ENCODE data around the gene SIVA1. TPM values are rescaled to one million over a fixed set of nuclear protein-coding genes. Genes with fewer than 3 reads are reported as not detected.

Gene SIVA1
- polyA plus RNA-seq, 1 of the 3 experiments (the other 2 are of a cell fraction), result 137 TPM

- Histone ChIP-seq H3F3A (replicated peaks; ENCODE audit: insufficient read depth) (no peaks in the 10 kb centered on the region), H2AFZ (ENCODE audit: low read depth) (no peak overlapping the region), H3K36me3 (replicated peaks in 1 of 2; ENCODE audit: control insufficient read depth in 1 of 2, insufficient read depth in 2 of 2, low read length in 1 of 2) (peaks cover 0 to 35% of the 10 kb centered on the region in 2 experiments), H3K27me3 (ENCODE audit: insufficient read depth) (no peaks in the 10 kb centered on the region), H3K27ac (ENCODE audit: low read depth in 2 of 2, low read length in 1 of 2) (no peak overlapping the region), H3K4me3 (ENCODE audit: low read depth in 2 of 2, low read length in 1 of 2) (no peak overlapping the region), H3K4me2 (no peak overlapping the region), H3K9ac (no peak overlapping the region), H4K20me1 (ENCODE audit: insufficient read depth) (peaks cover 70% of the 10 kb centered on the region), H3K9me2 (no peaks in the 10 kb centered on the region), H3K9me3 (no peaks in the 10 kb centered on the region), H3K79me2 (ENCODE audit: insufficient read depth) (peaks cover 59% of the 10 kb centered on the region), H3K4me1 (ENCODE audit: control insufficient read depth in 1 of 2, insufficient read depth in 2 of 2, low read depth in 1 of 2, low read length in 1 of 2) (no peaks in the 10 kb centered on the region; a peak in 1 of 4 replicates)
- ChIA-PET CTCF (interaction anchor here (1.0 to 2.1 kb wide), 2 partner anchors 17 to 30 kb away, joined by 3 to 13 read pairs; no protein-coding TSS in a partner anchor), POLR2A (no interaction called here)
- DNase-seq, result no peak
- 100% methylated on average over 8 of the region's 13 CpGs for WGBS (ENCODE audit: low lambda C conversion rate)
- TF ChIP-seq TEAD4 (IDR thresholded peaks at IDR 0.05; ENCODE audit: borderline replicate concordance, insufficient read depth), result no peak
- TF ChIP-seq RXRA (IDR thresholded peaks at IDR 0.05; ENCODE audit: borderline replicate concordance, low read depth), result no peak
- TF ChIP-seq USF1 (IDR thresholded peaks at IDR 0.05; ENCODE audit: borderline replicate concordance, low read depth), result no peak
- no peak for TF ChIP-seq SIN3A (IDR thresholded peaks at IDR 0.05; ENCODE audit: borderline replicate concordance, low read depth, low read length)
- TF ChIP-seq IRF3 (IDR thresholded peaks at IDR 0.05; ENCODE audit: low read depth, low read length), result no peak
- no peak for TF ChIP-seq GATA2 (CRISPR knock-in tag; IDR thresholded peaks at IDR 0.05)
- no peak for TF ChIP-seq MAX (IDR thresholded peaks at IDR 0.05; ENCODE audit: low read depth)
- TF ChIP-seq FOXM1 (IDR thresholded peaks at IDR 0.05; ENCODE audit: low read depth), result no peak
- TF ChIP-seq EZH2phosphoT487 (IDR thresholded peaks at IDR 0.05; ENCODE audit: borderline replicate concordance, low read depth), result no peak
Measured at GRCh38 chr14:104785708-104786080, 32.7 kb downstream of the SIVA1 start.

- Histone ChIP-seq H3K4me2 (no peak overlapping the region), H3K4me1 (ENCODE audit: control insufficient read depth in 1 of 2, insufficient read depth in 2 of 2, low read depth in 1 of 2, low read length in 1 of 2) (no peaks in the 10 kb centered on the region; a peak in 1 of 4 replicates), H4K20me1 (ENCODE audit: insufficient read depth) (peaks cover 70% of the 10 kb centered on the region), H3K79me2 (ENCODE audit: insufficient read depth) (peaks cover 63% of the 10 kb centered on the region), H2AFZ (ENCODE audit: low read depth) (no peak overlapping the region), H3K9me2 (no peaks in the 10 kb centered on the region), H3F3A (replicated peaks; ENCODE audit: insufficient read depth) (no peaks in the 10 kb centered on the region), H3K9me3 (no peaks in the 10 kb centered on the region), H3K4me3 (ENCODE audit: low read depth in 2 of 2, low read length in 1 of 2) (no peak overlapping the region), H3K9ac (no peak overlapping the region), H3K36me3 (replicated peaks in 1 of 2; ENCODE audit: control insufficient read depth in 1 of 2, insufficient read depth in 2 of 2, low read length in 1 of 2) (peaks cover 0 to 36% of the 10 kb centered on the region in 2 experiments), H3K27ac (ENCODE audit: low read depth in 2 of 2, low read length in 1 of 2) (no peak overlapping the region; a peak in 1 of 4 replicates), H3K27me3 (ENCODE audit: insufficient read depth) (no peaks in the 10 kb centered on the region)
- DNase-seq, result no peak
- 95% methylated on average over 8 of the region's 14 CpGs for WGBS (ENCODE audit: low lambda C conversion rate)
- CTCF ChIA-PET, result interaction anchor here (1.5 kb wide), 1 partner anchor 41 kb away, joined by 4 read pairs; no protein-coding TSS in a partner anchor
- no peak for TF ChIP-seq NFIC (IDR thresholded peaks at IDR 0.05; ENCODE audit: borderline replicate concordance)
- no peak for TF ChIP-seq MAX (IDR thresholded peaks at IDR 0.05; ENCODE audit: low read depth)
- no peak for TF ChIP-seq MEF2A (IDR thresholded peaks at IDR 0.05; ENCODE audit: borderline replicate concordance, low read depth)
- no peak for TF ChIP-seq USF1 (IDR thresholded peaks at IDR 0.05; ENCODE audit: borderline replicate concordance, low read depth)
- TF ChIP-seq JUND (IDR thresholded peaks at IDR 0.05), result no peak
- TF ChIP-seq RFX5 (IDR thresholded peaks at IDR 0.05; ENCODE audit: low read length), result no peak
- TF ChIP-seq TAF1 (IDR thresholded peaks at IDR 0.05; ENCODE audit: borderline replicate concordance, low read depth, low read length), result no peak
- no peak for TF ChIP-seq PBX3 (IDR thresholded peaks at IDR 0.05)
- no peak for TF ChIP-seq YY1 (IDR thresholded peaks at IDR 0.05; ENCODE audit: low read depth)
- no peak for TF ChIP-seq MXI1 (IDR thresholded peaks at IDR 0.05; ENCODE audit: low read depth, low read length)
- TF ChIP-seq IRF3 (IDR thresholded peaks at IDR 0.05; ENCODE audit: low read depth, low read length), result no peak
- TF ChIP-seq ELF1 (IDR thresholded peaks at IDR 0.05), result no peak
- TF ChIP-seq EZH2phosphoT487 (IDR thresholded peaks at IDR 0.05; ENCODE audit: borderline replicate concordance, low read depth), result no peak
- no peak for TF ChIP-seq FOXJ3 (CRISPR knock-in tag; IDR thresholded peaks at IDR 0.05)
- no peak for TF ChIP-seq EP300 (IDR thresholded peaks at IDR 0.05; ENCODE audit: borderline replicate concordance in 1 of 2, low read depth in 1 of 2, low read length in 1 of 2)
- TF ChIP-seq SMC3 (IDR thresholded peaks at IDR 0.05; ENCODE audit: low read depth, low read length), result no peak
- TF ChIP-seq TEAD4 (IDR thresholded peaks at IDR 0.05; ENCODE audit: borderline replicate concordance, insufficient read depth), result no peak
- POLR2A ChIA-PET, result no interaction called here
Measured at GRCh38 chr14:104786091-104786586, 33.2 kb downstream of the SIVA1 start.
